DND-41 (cell line): ENCODE measurements around the gene CHMP6.
A peak's percentile ranks its signal among the peaks of the same experiment; 100 is the strongest.

Source experiments
- ATAC-seq: fragments of 200-7000 bp; cut with Tn5 transposase; 3 replicates; pipeline ENCODE4 v1.9.1; 2021; ENCODE audit warnings: low read depth; ENCODE audit not compliant: insufficient read depth
- DNase-seq: peaks from one replicate; pipeline ENCODE4 v3.0.0-alpha.2; 2020
- H2AFZ ChIP-seq: 2 replicates; pipeline ENCODE4 v1.6.0; 2012; ENCODE audit warnings: low read depth, low read length
- H3K27ac ChIP-seq: 2 replicates; pipeline ENCODE4 v1.5.1; 2012; ENCODE audit warnings: low read length, inconsistent platforms
- H3K27me3 ChIP-seq: fragments of 200-600 bp; sonication (generic); 2 replicates; pipeline ENCODE4 v1.6.0; 2012; ENCODE audit warnings: low read length, mild to moderate bottlenecking, inconsistent platforms; ENCODE audit not compliant: insufficient read depth, poor library complexity
- H3K36me3 ChIP-seq: 2 replicates; pipeline ENCODE4 v1.5.1; 2012; ENCODE audit warnings: low read length, inconsistent platforms; ENCODE audit not compliant: insufficient read depth
- H3K4me1 ChIP-seq: 2 replicates; pipeline ENCODE4 v1.5.1; 2012; ENCODE audit warnings: mild to moderate bottlenecking, low read length; ENCODE audit not compliant: insufficient read depth
- H3K4me2 ChIP-seq: 2 replicates; pipeline ENCODE4 v1.6.0; 2012; ENCODE audit warnings: mild to moderate bottlenecking, moderate library complexity, low read length, inconsistent platforms; ENCODE audit not compliant: insufficient read depth
- H3K4me3 ChIP-seq, 2 experiments: fragments of 200-600 bp in 1 of 2; shearing (Covaris generic) in 1 of 2; 2 replicates each; pipeline ENCODE4 v1.5.1; 2012 to 2016; ENCODE audit warnings: inconsistent platforms in 2 of 2, low read length in 2 of 2, mild to moderate bottlenecking in 2 of 2, low read depth in 1 of 2, moderate library complexity in 1 of 2
- H3K79me2 ChIP-seq: 2 replicates; pipeline ENCODE4 v1.6.0; 2012; ENCODE audit warnings: low read length, inconsistent platforms; ENCODE audit not compliant: insufficient read depth
- H3K9ac ChIP-seq: 2 replicates; pipeline ENCODE4 v1.6.0; 2012; ENCODE audit warnings: low read depth, mild to moderate bottlenecking, inconsistent platforms, low read length, moderate library complexity
- H3K9me3 ChIP-seq: 2 replicates; pipeline ENCODE4 v1.5.1; 2012; ENCODE audit warnings: low read length, moderate library complexity, mild to moderate bottlenecking, inconsistent platforms; ENCODE audit not compliant: insufficient read depth, severe bottlenecking
- H4K20me1 ChIP-seq: 2 replicates; pipeline ENCODE4 v1.6.0; 2012; ENCODE audit warnings: low read length; ENCODE audit not compliant: insufficient read depth
- EZH2 ChIP-seq: IDR thresholded peaks from 3 replicates; pipeline ENCODE4 v1.6.1; 2012; ENCODE audit warnings: borderline replicate concordance, low read depth, mild to moderate bottlenecking, moderate library complexity, low read length, inconsistent platforms; ENCODE audit not compliant: severe bottlenecking
- TF ChIP-seq, protein P1 (sequence below): IDR thresholded peaks from 2 replicates; pipeline ENCODE4 v1.5.1; 2012; ENCODE audit warnings: borderline replicate concordance, low read length, moderate library complexity, mild to moderate bottlenecking; ENCODE audit not compliant: poor library complexity, severe bottlenecking; ENCODE audit errors: extremely low read depth

Gene CHMP6

DNA sequence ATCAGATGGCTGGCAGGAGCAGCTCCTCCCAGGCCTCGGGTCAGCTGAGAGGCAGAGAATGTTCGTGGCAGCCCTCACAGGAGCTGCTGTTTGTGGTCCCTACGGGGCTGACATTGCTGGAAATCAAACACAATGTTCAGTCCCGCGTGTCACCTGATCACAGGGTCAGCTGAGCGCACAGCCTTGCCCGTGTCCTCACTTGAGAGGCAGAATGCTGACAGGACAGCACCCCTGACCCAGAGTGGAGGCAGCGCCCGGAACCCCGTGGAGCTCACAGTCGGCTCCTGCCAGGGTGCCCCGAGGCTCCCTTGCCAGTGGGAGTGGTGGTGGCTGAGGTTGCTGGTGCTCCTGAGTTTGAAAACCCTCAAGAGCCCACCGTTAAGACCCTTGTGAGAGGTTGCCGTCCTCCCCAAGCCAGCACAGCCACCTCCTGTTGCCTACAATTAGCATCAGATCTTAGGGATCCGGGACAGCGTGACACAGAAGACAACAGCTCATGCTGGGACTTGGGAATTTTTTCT, 3.6 kb upstream of the CHMP6 start:
- no peak overlapping the region for H2AFZ ChIP-seq
- ATAC-seq (no peak), DNase-seq (no peak)
- H3K9me3 ChIP-seq, result no peaks in the 10 kb centered on the region
- peaks cover 31% of the 10 kb centered on the region for H3K4me1 ChIP-seq
- H3K4me2 ChIP-seq, result no peak overlapping the region
- no peaks in the 10 kb centered on the region for H3K36me3 ChIP-seq
- H3K4me3 ChIP-seq, result no peak overlapping the region
- H4K20me1 ChIP-seq, result 0 out of 2 replicates have a peak, but pooled peaks cover 3% of the 10 kb centered on the region
- peaks cover 3% of the 10 kb centered on the region for H3K27me3 ChIP-seq
- no peak overlapping the region for H3K27ac ChIP-seq
- no peak overlapping the region for H3K9ac ChIP-seq
- peaks cover 8% of the 10 kb centered on the region for H3K79me2 ChIP-seq
- no peak for TF ChIP-seq EZH2
- TF ChIP-seq, protein P1, sequence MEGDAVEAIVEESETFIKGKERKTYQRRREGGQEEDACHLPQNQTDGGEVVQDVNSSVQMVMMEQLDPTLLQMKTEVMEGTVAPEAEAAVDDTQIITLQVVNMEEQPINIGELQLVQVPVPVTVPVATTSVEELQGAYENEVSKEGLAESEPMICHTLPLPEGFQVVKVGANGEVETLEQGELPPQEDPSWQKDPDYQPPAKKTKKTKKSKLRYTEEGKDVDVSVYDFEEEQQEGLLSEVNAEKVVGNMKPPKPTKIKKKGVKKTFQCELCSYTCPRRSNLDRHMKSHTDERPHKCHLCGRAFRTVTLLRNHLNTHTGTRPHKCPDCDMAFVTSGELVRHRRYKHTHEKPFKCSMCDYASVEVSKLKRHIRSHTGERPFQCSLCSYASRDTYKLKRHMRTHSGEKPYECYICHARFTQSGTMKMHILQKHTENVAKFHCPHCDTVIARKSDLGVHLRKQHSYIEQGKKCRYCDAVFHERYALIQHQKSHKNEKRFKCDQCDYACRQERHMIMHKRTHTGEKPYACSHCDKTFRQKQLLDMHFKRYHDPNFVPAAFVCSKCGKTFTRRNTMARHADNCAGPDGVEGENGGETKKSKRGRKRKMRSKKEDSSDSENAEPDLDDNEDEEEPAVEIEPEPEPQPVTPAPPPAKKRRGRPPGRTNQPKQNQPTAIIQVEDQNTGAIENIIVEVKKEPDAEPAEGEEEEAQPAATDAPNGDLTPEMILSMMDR, result no peak

DNA sequence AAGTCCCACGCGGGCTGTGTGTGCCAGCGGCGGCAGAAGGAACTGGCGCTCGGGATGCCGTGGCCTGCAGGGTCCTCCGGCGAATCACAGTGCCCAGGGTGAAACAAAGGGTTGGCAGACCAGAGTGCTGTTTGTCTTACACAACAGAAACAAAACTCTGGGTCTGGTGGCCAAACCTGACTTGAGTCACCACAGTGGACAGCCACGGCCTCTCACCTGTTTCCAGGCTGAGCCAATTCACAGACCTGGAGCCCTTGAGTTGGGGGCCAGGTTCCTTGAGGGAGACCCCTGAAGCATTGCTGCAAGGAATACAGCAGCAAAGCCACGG, 2.1 kb upstream of the CHMP6 start:
- TF ChIP-seq, protein P1, result no peak
- no peak for TF ChIP-seq EZH2
- peak overlapping the region; percentile 53 for H3K4me2 ChIP-seq
- no peaks in the 10 kb centered on the region for H3K9me3 ChIP-seq
- H2AFZ ChIP-seq, result no peak overlapping the region
- peaks cover 15% of the 10 kb centered on the region for H3K79me2 ChIP-seq
- no peak for DNase-seq
- H3K27ac ChIP-seq, result no peak overlapping the region
- no peak overlapping the region; the same call in 1 of the 2 replicates for H3K9ac ChIP-seq
- H3K4me3 ChIP-seq, result no peak overlapping the region
- peaks cover 9% of the 10 kb centered on the region for H3K36me3 ChIP-seq
- H3K27me3 ChIP-seq, result peaks cover 3% of the 10 kb centered on the region
- peaks cover 44% of the 10 kb centered on the region for H3K4me1 ChIP-seq
- no peak for ATAC-seq
- H4K20me1 ChIP-seq, result peaks cover 12% of the 10 kb centered on the region; the same call in 1 of the 2 replicates

DNA sequence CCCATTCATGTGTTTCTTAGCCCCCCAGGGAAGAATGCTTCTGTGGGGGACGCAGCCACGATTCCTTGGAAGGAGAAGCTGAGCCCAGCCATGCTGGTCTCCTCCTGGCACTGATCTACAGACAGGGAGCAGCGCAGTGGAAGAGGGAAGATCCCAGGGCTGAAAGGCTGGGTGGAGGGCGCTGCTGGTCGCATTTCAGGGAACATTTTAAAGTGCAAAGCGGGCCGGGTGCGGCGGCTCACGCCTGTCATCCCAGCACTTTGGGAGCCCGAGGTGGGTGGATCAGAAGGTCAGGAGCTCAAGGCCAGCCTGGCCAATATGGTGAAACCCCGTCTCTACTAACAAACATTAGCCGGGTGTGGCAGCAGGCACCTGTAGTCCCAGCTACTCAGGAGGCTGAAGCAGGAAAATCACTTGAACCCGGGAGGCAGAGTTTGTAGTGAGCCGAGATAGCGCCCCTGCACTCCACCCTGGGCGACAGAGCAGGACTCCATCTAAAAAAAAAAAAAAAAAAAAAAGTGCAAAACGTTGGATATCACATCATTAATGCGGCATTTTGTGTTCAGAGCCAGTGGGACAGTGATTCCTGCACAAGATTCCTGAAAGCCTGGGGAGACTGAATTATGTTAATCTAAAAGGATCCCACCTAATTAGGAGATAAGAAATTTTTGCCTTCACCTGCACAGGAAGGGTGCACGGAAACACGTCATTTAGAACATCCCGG, 558 bp upstream of the CHMP6 start:
- ATAC-seq, result no peak
- peaks cover 3% of the 10 kb centered on the region for H3K27me3 ChIP-seq
- peaks cover 19% of the 10 kb centered on the region for H3K36me3 ChIP-seq
- TF ChIP-seq, protein P1, result no peak
- TF ChIP-seq EZH2, result no peak
- H3K9me3 ChIP-seq, result no peaks in the 10 kb centered on the region
- H4K20me1 ChIP-seq, result peaks cover 12% of the 10 kb centered on the region; the same call in 1 of the 2 replicates
- peaks cover 15% of the 10 kb centered on the region for H3K79me2 ChIP-seq
- H3K9ac ChIP-seq, result peak overlapping the region; percentile 89
- no peak for DNase-seq
- peak overlapping the region; percentile 76 for H3K27ac ChIP-seq
- peak overlapping the region; percentile 55 to 97; a peak in 3 of 4 replicates for H3K4me3 ChIP-seq
- peak overlapping the region; percentile 91 for H3K4me2 ChIP-seq
- peaks cover 44% of the 10 kb centered on the region for H3K4me1 ChIP-seq
- H2AFZ ChIP-seq, result peak overlapping the region; percentile 99
